ENCODE results near the gene NUP43. TPM values are rescaled to one million over a fixed set of nuclear protein-coding genes. Genes with fewer than 3 reads are reported as not detected.

The NUP43 gene
- total and polyA plus RNA-seq, 10 of the 15 experiments (the other 5 are each of a cell fraction or from before 2014, with no cell fraction given), result 8.9 to 54.2 (median 27.7) TPM

- TF ChIP-seq IRF4 (IDR thresholded peaks at IDR 0.05; ENCODE audit: low read depth, low read length) (no peak), MTA2 (IDR thresholded peaks at IDR 0.05; ENCODE audit: low read depth) (peak; percentile 84), TBL1XR1 (IDR thresholded peaks at IDR 0.05; ENCODE audit: low read depth, low read length) (0 out of 2 replicates have a peak, but pooled peaks have one; percentile 33), MTA3 (IDR thresholded peaks at IDR 0.05; ENCODE audit: borderline replicate concordance, low read length) (peak; percentile 65; the same call in 1 of the 2 replicates), EGR1 (IDR thresholded peaks at IDR 0.05; ENCODE audit: borderline replicate concordance in 1 of 2, low read depth in 2 of 2, low read length in 2 of 2) (no peak), RELB (IDR thresholded peaks at IDR 0.05; ENCODE audit: low read depth) (0 out of 2 replicates have a peak, but pooled peaks have one; percentile 30), PML (IDR thresholded peaks at IDR 0.05; ENCODE audit: low read length) (0 out of 2 replicates have a peak, but pooled peaks have one; percentile 29), ASH2L (IDR thresholded peaks at IDR 0.05; ENCODE audit: borderline replicate concordance, low read depth) (no peak), PAX8 (IDR thresholded peaks at IDR 0.05) (0 out of 2 replicates have a peak, but pooled peaks have one; percentile 61), EED (IDR thresholded peaks at IDR 0.05; ENCODE audit: low read depth) (0 out of 2 replicates have a peak, but pooled peaks have one; percentile 16), BMI1 (IDR thresholded peaks at IDR 0.05; ENCODE audit: borderline replicate concordance) (peak; percentile 19; the same call in 1 of the 2 replicates), NBN (IDR thresholded peaks at IDR 0.05) (0 out of 2 replicates have a peak, but pooled peaks have one; percentile 55), MEF2B (IDR thresholded peaks at IDR 0.05; ENCODE audit: partially characterized antibody, poor library complexity, severe bottlenecking) (peak; percentile 42), SPI1 (IDR thresholded peaks at IDR 0.05; ENCODE audit: borderline replicate concordance, insufficient read depth, low read depth, low read length) (no peak), BCL11A (IDR thresholded peaks at IDR 0.05; ENCODE audit: low read depth, low read length) (0 out of 2 replicates have a peak, but pooled peaks have one; percentile 31), NKRF (conservative IDR thresholded peaks at IDR 0.05) (0 out of 2 replicates have a peak, but pooled peaks have one; percentile 18), DPF2 (IDR thresholded peaks at IDR 0.05) (0 out of 2 replicates have a peak, but pooled peaks have one; percentile 22), CBFB (IDR thresholded peaks at IDR 0.05; ENCODE audit: low read depth) (peak; percentile 59; the same call in 1 of the 2 replicates), MEF2A (IDR thresholded peaks at IDR 0.05; ENCODE audit: insufficient read depth, low read depth, low read length) (peak; percentile 74), RUNX3 (IDR thresholded peaks at IDR 0.05; ENCODE audit: low read length) (peak; percentile 98), IKZF1 (conservative IDR thresholded peaks at IDR 0.05) (peak; percentile 59; the same call in 1 of the 2 replicates), KDM1A (IDR thresholded peaks at IDR 0.05; ENCODE audit: borderline replicate concordance) (no peak), FOXM1 (IDR thresholded peaks at IDR 0.05; ENCODE audit: low read depth, low read length) (peak; percentile 43; the same call in 1 of the 2 replicates), BHLHE40 (IDR thresholded peaks at IDR 0.05; ENCODE audit: borderline replicate concordance in 1 of 2, low read depth in 2 of 2, low read length in 1 of 2) (0 out of 4 replicates have a peak, but pooled peaks of 1 of the 2 experiments have one; percentile 20)
Observed at GRCh38 chr6:149755300-149756260, 9.3 kb upstream of the NUP43 start (continued).

Data from GM12878 (cell line).